Mesendoderm (in vitro differentiated cells): Measurements from ENCODE around the gene FAXC.

Experiments used
- DNase-seq: peaks from one replicate; pipeline ENCODE4 v3.0.0; 2013
- H2AK5ac ChIP-seq: 2 replicates; pipeline ENCODE4 v1.6.1; 2013; ENCODE audit warnings: low read length, inconsistent platforms
- H2BK120ac ChIP-seq: 2 replicates; pipeline ENCODE4 v1.6.1; 2013; ENCODE audit warnings: low read depth, mild to moderate bottlenecking, low read length, moderate library complexity, mixed read lengths
- H2BK15ac ChIP-seq: replicated peaks from 2 replicates; pipeline ENCODE4 v1.6.1; 2013; ENCODE audit warnings: low read depth, mild to moderate bottlenecking, moderate library complexity
- H2BK5ac ChIP-seq: 2 replicates; pipeline ENCODE4 v1.6.1; 2013; ENCODE audit warnings: low read length, inconsistent platforms
- H3K18ac ChIP-seq: 2 replicates; pipeline ENCODE4 v1.6.1; 2013; ENCODE audit warnings: mild to moderate bottlenecking, low read length, mixed read lengths
- H3K23ac ChIP-seq: one replicate; pipeline ENCODE4 v1.6.1; 2013; ENCODE audit warnings: low read length
- H3K27ac ChIP-seq: 2 replicates; pipeline ENCODE4 v1.5.1; 2013; ENCODE audit warnings: low read depth, mild to moderate bottlenecking, inconsistent platforms, low read length, moderate library complexity
- H3K27me3 ChIP-seq: 2 replicates; pipeline ENCODE4 v1.6.1; 2013; ENCODE audit warnings: low read length, control low read depth, mild to moderate bottlenecking, inconsistent platforms; ENCODE audit not compliant: insufficient read depth, poor library complexity
- H3K36me3 ChIP-seq: 2 replicates; pipeline ENCODE4 v1.6.1; 2013; ENCODE audit warnings: low read length, inconsistent platforms; ENCODE audit not compliant: control insufficient read depth, insufficient read depth
- H3K4ac ChIP-seq: one replicate; pipeline ENCODE4 v1.6.1; 2013; ENCODE audit warnings: low read depth, mild to moderate bottlenecking, low read length, moderate library complexity
- H3K4me1 ChIP-seq: 2 replicates; pipeline ENCODE4 v1.6.1; 2013; ENCODE audit warnings: low read depth, low read length, inconsistent platforms; ENCODE audit not compliant: control insufficient read depth
- H3K4me2 ChIP-seq: 2 replicates; pipeline ENCODE4 v1.6.1; 2013; ENCODE audit warnings: low read length
- H3K4me3 ChIP-seq: 2 replicates; pipeline ENCODE4 v1.5.1; 2013; ENCODE audit warnings: mild to moderate bottlenecking, low read length
- H3K56ac ChIP-seq: one replicate; pipeline ENCODE4 v1.6.1; 2013; ENCODE audit warnings: low read length
- H3K79me1 ChIP-seq: 2 replicates; pipeline ENCODE4 v1.6.1; 2013; ENCODE audit warnings: low read length, inconsistent platforms
- H3K79me2 ChIP-seq: 2 replicates; pipeline ENCODE4 v1.6.1; 2013; ENCODE audit warnings: mild to moderate bottlenecking, low read length; ENCODE audit not compliant: control insufficient read depth, insufficient read depth
- H3K9ac ChIP-seq: 2 replicates; pipeline ENCODE4 v1.6.1; 2013; ENCODE audit warnings: low read length, inconsistent platforms
- H4K5ac ChIP-seq: one replicate; pipeline ENCODE4 v1.6.1; 2013; ENCODE audit warnings: low read length
- H4K8ac ChIP-seq: one replicate; pipeline ENCODE4 v1.6.1; 2013; ENCODE audit warnings: low read depth, mild to moderate bottlenecking, control low read depth, low read length, moderate library complexity
- WGBS: extraction: QIAGEN DNeasy Blood & Tissue Kit; methylation state at CpG from one replicate; pipeline ENCODE4 v1.1.7; 2013; ENCODE audit warnings: low lambda C conversion rate, missing lambda C conversion rate; ENCODE audit not compliant: insufficient coverage; ENCODE audit errors: extremely low coverage; 5-methylcytosine and 5-hydroxymethylcytosine counted together

Gene FAXC

DNA sequence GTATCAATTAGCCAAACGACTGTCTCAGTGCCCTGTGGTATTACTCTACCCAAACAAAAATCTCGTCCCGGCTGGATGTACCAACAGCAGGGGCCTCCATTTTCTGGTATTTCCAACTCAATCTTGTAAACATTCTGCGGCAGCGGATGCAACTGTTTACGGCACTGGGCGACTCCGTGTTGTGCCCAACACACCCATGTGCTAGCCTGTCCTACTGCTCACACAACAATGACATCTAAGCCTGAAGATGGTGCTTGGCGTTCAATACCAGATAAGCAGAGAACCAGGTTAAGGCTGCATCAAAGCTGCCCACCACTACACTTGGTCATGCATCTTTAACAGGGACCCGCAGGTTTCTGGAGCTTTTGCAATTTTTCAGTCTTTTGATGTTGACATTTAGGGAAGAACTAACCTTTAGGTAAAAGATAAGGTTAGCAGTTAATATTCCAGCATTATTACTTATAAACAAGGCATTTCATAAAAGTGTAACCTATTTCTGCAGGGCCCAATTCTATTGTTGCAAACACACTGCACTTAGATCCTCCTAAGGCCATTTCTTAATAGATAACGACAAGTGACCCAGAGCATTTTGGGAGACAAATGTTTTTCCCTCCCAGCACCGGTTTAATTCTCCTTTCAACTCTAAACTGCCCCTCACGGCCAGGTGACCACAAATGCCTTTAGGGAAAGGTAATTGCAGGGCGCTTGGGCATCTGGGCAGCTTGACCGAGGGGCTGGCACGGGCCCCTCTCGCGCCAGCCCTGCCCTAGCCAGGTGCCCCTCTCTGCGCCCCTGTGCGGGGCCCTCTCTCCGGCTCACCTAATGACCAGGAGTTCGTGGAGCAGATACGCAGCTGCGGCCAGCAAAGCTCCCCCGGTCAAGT, 945 bp downstream of the FAXC start:
- peak overlapping the region; percentile 83 for H3K56ac ChIP-seq
- no CpG with 5 or more reads among the region's 25 CpGs for WGBS
- H3K18ac ChIP-seq: peak overlapping the region; percentile 97

DNA sequence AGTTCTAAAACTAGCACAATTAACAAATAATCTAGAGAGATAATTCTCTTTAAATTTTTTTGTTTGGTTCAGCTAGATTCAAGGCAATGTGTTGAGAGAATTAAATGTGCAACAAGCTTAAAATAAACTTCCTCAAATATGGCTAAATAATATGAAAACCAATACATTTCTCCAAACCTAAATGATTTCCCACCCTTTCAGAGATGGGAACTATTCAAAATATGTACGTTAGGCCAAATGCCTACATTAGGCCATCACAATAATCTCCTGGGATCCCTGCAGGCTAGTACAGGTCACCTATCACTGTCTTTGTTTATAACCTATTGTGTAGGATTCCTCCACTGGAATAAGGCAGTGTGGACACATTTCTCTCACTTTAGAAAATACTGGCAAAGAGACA, 1.7 kb downstream of the FAXC start:
- Histone ChIP-seq H3K79me2 (no peaks in the 10 kb centered on the region), H3K4ac (no peak overlapping the region), H3K4me2 (no peak overlapping the region), H3K79me1 (peaks cover 7% of the 10 kb centered on the region), H3K27ac (no peak overlapping the region), H4K8ac (no peak overlapping the region), H3K9ac (no peak overlapping the region), H4K5ac (no peak overlapping the region), H3K18ac (no peak overlapping the region), H3K36me3 (no peaks in the 10 kb centered on the region), H3K4me1 (peaks cover 5% of the 10 kb centered on the region), H3K4me3 (no peak overlapping the region), H3K56ac (no peak overlapping the region), H3K27me3 (no peaks in the 10 kb centered on the region), H2BK120ac (no peak overlapping the region), H2BK15ac (no peak overlapping the region), H3K23ac (no peak overlapping the region), H2BK5ac (no peak overlapping the region), H2AK5ac (no peak overlapping the region)
- DNase-seq: peak; percentile 20
- no CpG with 5 or more reads among the region's 1 CpG for WGBS

More for the DNA sequence above, 945 bp downstream of the FAXC start:
- H3K27ac ChIP-seq: no peak overlapping the region
- H3K36me3 ChIP-seq: no peaks in the 10 kb centered on the region
- H2BK5ac ChIP-seq: no peak overlapping the region
- peak overlapping the region; percentile 77 for H3K4ac ChIP-seq
- DNase-seq: peak; percentile 50
- peak overlapping the region; percentile 60 for H3K9ac ChIP-seq
- H2AK5ac ChIP-seq: no peak overlapping the region
- H4K8ac ChIP-seq: no peak overlapping the region
- no peak overlapping the region for H2BK120ac ChIP-seq
- H3K79me2 ChIP-seq: no peaks in the 10 kb centered on the region
- H2BK15ac ChIP-seq: no peak overlapping the region
- H3K79me1 ChIP-seq: peaks cover 7% of the 10 kb centered on the region
- H3K27me3 ChIP-seq: no peaks in the 10 kb centered on the region
- peak overlapping the region; percentile 76 for H3K4me2 ChIP-seq
- H3K4me1 ChIP-seq: peaks cover 5% of the 10 kb centered on the region
- H4K5ac ChIP-seq: no peak overlapping the region
- H3K23ac ChIP-seq: no peak overlapping the region
- peak overlapping the region; percentile 58 for H3K4me3 ChIP-seq

DNA sequence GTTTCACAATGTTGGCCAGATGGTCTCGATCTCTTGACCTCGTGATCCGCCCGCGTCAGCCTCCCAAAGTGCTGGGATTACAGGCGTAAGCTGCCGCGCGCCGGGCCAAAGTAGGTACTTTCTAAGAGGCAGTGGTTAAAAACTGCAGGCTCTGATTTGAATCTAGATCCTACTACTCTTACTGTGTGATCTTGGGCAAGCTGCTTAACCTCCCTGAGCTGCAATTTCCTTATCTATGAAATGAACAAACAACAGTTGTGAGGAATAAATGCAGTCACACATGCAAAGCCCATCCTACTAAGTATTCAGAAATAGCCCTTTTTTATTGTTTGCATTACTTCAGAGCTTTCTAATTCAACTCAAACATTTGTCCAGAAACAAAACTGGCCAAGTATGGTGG, 2.9 kb downstream of the FAXC start:
- no peak overlapping the region for H3K27ac ChIP-seq
- H3K79me2 ChIP-seq: no peaks in the 10 kb centered on the region
- no peak overlapping the region for H3K23ac ChIP-seq
- DNase-seq: no peak
- peaks cover 7% of the 10 kb centered on the region for H3K79me1 ChIP-seq
- H3K4me1 ChIP-seq: peaks cover 5% of the 10 kb centered on the region
- H3K18ac ChIP-seq: no peak overlapping the region
- H3K56ac ChIP-seq: no peak overlapping the region
- H3K4me2 ChIP-seq: no peak overlapping the region
- H2BK120ac ChIP-seq: no peak overlapping the region
- H3K9ac ChIP-seq: no peak overlapping the region
- no peak overlapping the region for H3K4me3 ChIP-seq
- no peaks in the 10 kb centered on the region for H3K27me3 ChIP-seq
- no peak overlapping the region for H3K4ac ChIP-seq
- H2AK5ac ChIP-seq: no peak overlapping the region
- no peak overlapping the region for H4K5ac ChIP-seq
- no peaks in the 10 kb centered on the region for H3K36me3 ChIP-seq
- no CpG with 5 or more reads among the region's 10 CpGs for WGBS
- H4K8ac ChIP-seq: no peak overlapping the region
- no peak overlapping the region for H2BK5ac ChIP-seq
- no peak overlapping the region for H2BK15ac ChIP-seq

DNA sequence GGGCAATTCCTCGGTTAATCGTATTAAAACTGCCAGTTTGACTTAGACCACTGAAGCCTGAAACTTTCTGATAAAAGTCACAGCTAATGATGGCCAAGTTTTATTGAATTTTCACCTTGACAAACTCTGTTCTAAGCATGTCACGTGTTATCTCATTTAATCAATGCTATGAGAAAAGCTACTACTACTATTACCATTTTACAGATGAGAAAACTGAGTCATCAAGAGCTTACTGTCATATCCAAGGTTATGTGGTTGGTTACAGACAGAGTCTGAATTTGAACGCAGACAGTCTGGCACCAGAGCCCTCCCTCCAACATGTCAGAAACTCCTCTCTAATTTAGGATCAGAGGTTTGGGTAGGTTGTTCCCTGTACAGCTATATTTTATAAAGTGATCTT, 4.3 kb downstream of the FAXC start:
- H3K23ac ChIP-seq: no peak overlapping the region
- H3K4me1 ChIP-seq: peaks cover 5% of the 10 kb centered on the region
- H3K4me3 ChIP-seq: no peak overlapping the region
- DNase-seq: no peak
- no peak overlapping the region for H3K4ac ChIP-seq
- H3K79me1 ChIP-seq: peaks cover 7% of the 10 kb centered on the region
- H2BK5ac ChIP-seq: no peak overlapping the region
- H3K9ac ChIP-seq: no peak overlapping the region
- H3K27me3 ChIP-seq: no peaks in the 10 kb centered on the region
- H3K18ac ChIP-seq: no peak overlapping the region
- no peak overlapping the region for H2BK120ac ChIP-seq
- no peaks in the 10 kb centered on the region for H3K36me3 ChIP-seq
- no CpG with 5 or more reads among the region's 4 CpGs for WGBS
- no peak overlapping the region for H3K4me2 ChIP-seq
- no peak overlapping the region for H3K56ac ChIP-seq
- H4K8ac ChIP-seq: no peak overlapping the region
- no peak overlapping the region for H2AK5ac ChIP-seq
- no peak overlapping the region for H4K5ac ChIP-seq
- no peak overlapping the region for H3K27ac ChIP-seq
- no peak overlapping the region for H2BK15ac ChIP-seq
- no peaks in the 10 kb centered on the region for H3K79me2 ChIP-seq

DNA sequence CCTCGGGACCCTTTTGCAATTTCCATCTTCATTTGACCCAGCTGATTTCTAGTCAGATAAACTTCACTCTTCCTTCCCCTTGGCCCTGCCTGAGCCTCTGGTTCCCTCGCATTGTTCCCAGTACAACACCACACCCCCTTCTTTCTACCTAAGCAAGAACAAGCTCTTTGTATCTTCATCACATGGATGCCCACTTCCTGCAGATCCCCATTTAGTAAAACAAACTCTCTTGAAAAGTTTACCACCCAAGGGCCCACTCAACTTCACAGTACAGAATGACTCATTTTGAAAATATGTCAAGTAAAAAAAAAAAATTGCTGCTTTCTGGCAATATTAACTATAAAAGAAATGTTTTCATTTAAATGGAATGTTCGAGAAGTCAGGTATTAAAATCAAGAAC, 5.2 kb downstream of the FAXC start:
- Histone ChIP-seq H3K23ac (no peak overlapping the region), H3K9ac (no peak overlapping the region), H3K36me3 (no peaks in the 10 kb centered on the region), H3K4me2 (no peak overlapping the region), H3K18ac (no peak overlapping the region), H4K5ac (no peak overlapping the region), H2BK120ac (no peak overlapping the region), H3K79me2 (no peaks in the 10 kb centered on the region), H3K56ac (no peak overlapping the region), H2AK5ac (no peak overlapping the region), H3K27ac (no peak overlapping the region), H4K8ac (no peak overlapping the region), H3K79me1 (peaks cover 7% of the 10 kb centered on the region), H2BK5ac (no peak overlapping the region), H3K4me3 (no peak overlapping the region), H3K4me1 (peaks cover 5% of the 10 kb centered on the region), H2BK15ac (no peak overlapping the region), H3K4ac (no peak overlapping the region), H3K27me3 (no peaks in the 10 kb centered on the region)
- DNase-seq: peak; percentile 22
- no CpG with 5 or more reads among the region's 3 CpGs for WGBS
